Measurements from ENCODE around the gene SQOR.

Gene SQOR

GRCh38 chr15:45674677-45675076, 39.8 kb downstream of the SQOR start:
- TF ChIP-seq ZFX (IDR thresholded peaks at IDR 0.05) = no peak
- no peak for TF ChIP-seq CTCF (conservative IDR thresholded peaks at IDR 0.05)
- H3K27ac ChIP-seq = no peak overlapping the region

- H3K27ac ChIP-seq = no peak overlapping the region
- TF ChIP-seq CTCF (conservative IDR thresholded peaks at IDR 0.05) (no peak), ZFX (IDR thresholded peaks at IDR 0.05) (no peak)
Measured at GRCh38 chr15:45677797-45678196, 43.0 kb downstream of the SQOR start.

GRCh38 chr15:45678459-45679178, 43.8 kb downstream of the SQOR start:
- TF ChIP-seq CTCF (conservative IDR thresholded peaks at IDR 0.05) = no peak
- TF ChIP-seq ZFX (IDR thresholded peaks at IDR 0.05) = no peak
- H3K27ac ChIP-seq = no peak overlapping the region

GRCh38 chr15:45684533-45684932, 49.7 kb downstream of the SQOR start:
- TF ChIP-seq ZFX (IDR thresholded peaks at IDR 0.05) (no peak), CTCF (conservative IDR thresholded peaks at IDR 0.05) (no peak)
- no peak overlapping the region for H3K27ac ChIP-seq

GRCh38 chr15:45689616-45690015, 54.8 kb downstream of the SQOR start:
- H3K27ac ChIP-seq = no peak overlapping the region
- no peak for TF ChIP-seq ZFX (IDR thresholded peaks at IDR 0.05)
- no peak for TF ChIP-seq CTCF (conservative IDR thresholded peaks at IDR 0.05)

- TF ChIP-seq CTCF (conservative IDR thresholded peaks at IDR 0.05) (no peak), ZFX (IDR thresholded peaks at IDR 0.05) (no peak)
- H3K27ac ChIP-seq = no peak overlapping the region
Measured at GRCh38 chr15:45690581-45691260, 55.9 kb downstream of the SQOR start.

- H3K27ac ChIP-seq = no peak overlapping the region
- TF ChIP-seq ZFX (IDR thresholded peaks at IDR 0.05) = no peak
- no peak for TF ChIP-seq CTCF (conservative IDR thresholded peaks at IDR 0.05)
Measured at GRCh38 chr15:45701108-45701507, 66.3 kb downstream of the SQOR start.
